ENCODE measurements around the gene UNC5C. TPM values are rescaled to one million over a fixed set of nuclear protein-coding genes. Genes with fewer than 3 reads are reported as not detected.

The UNC5C gene
- total and polyA plus RNA-seq, 10 of the 15 experiments (the other 5 are each of a cell fraction or from before 2014, with no cell fraction given), result 0.02 to 2.0 (median 0.15) TPM; not detected in 1

DNA sequence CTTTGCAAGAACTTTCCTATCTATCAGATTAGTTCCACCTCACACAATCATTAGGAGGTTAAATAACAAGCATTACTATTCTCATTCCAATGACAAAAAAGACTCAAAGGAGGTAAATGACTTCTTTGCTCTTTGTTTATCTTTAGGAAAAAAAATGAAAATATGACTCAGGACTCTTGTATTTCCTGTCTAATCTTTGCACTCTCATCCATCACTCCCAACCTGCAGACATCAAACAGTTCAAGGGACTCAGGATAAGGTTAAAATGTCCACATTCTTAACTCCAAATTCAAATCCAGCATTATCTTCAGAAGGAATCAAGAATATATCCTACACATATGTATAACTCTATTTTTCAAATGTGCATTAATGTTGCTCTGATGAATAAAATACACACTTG is 139.6 kb downstream of the UNC5C start:
- Histone ChIP-seq H3K79me2 (ENCODE audit: control insufficient read depth, insufficient read depth, low read length) (no peaks in the 10 kb centered on the region), H3K9ac (ENCODE audit: control insufficient read depth, insufficient read depth, low read length) (no peak overlapping the region), H3K36me3 (ENCODE audit: control insufficient read depth in 2 of 2, insufficient read depth in 2 of 2, low read length in 1 of 2) (no peaks in the 10 kb centered on the region), H3K27me3 (replicated peaks in 1 of 2; ENCODE audit: control insufficient read depth in 2 of 2, insufficient read depth in 2 of 2, low read length in 1 of 2) (no peaks in the 10 kb centered on the region), H4K20me1 (ENCODE audit: control insufficient read depth, insufficient read depth) (no peaks in the 10 kb centered on the region), H2AFZ (ENCODE audit: control insufficient read depth, low read depth, low read length) (no peak overlapping the region), H3K9me3 (replicated peaks; ENCODE audit: control insufficient read depth, insufficient read depth, low read length) (no peaks in the 10 kb centered on the region), H3K4me1 (ENCODE audit: control insufficient read depth, insufficient read depth, low read length) (no peaks in the 10 kb centered on the region), H3K27ac (ENCODE audit: control insufficient read depth, insufficient read depth) (no peak overlapping the region), H3K4me2 (ENCODE audit: control insufficient read depth, insufficient read depth) (no peak overlapping the region), H3K4me3 (no peak overlapping the region)
- in situ Hi-C loops (cut with MboI) (no loop called here), intact Hi-C loops (cut with micrococcal nuclease; ENCODE audit: unreplicated experiment) (no loop called here)
- TF ChIP-seq CHD2 (IDR thresholded peaks at IDR 0.05; ENCODE audit: borderline replicate concordance, low read depth, low read length), result no peak
- ATAC-seq (no peak), FAIRE-seq (no peak), DNase-seq (ENCODE audit: low read depth, low spot score) (no peak)
- no TSS peak for BruUV-seq (replicated peaks)
- POLR2A ChIA-PET, result no interaction called here
- RAD21 ChIA-PET (ENCODE audit: unreplicated experiment), result no interaction called here
- CTCF ChIA-PET, result no interaction called here
- SMC1A ChIA-PET (ENCODE audit: uncharacterized antibody, unreplicated experiment), result no interaction called here

- ATAC-seq (no peak), FAIRE-seq (no peak), DNase-seq (ENCODE audit: low read depth, low spot score) (no peak)
- ChIA-PET CTCF (interaction anchor here (1.2 to 1.6 kb wide), 3 partner anchors 10 to 14 kb away, joined by 3 to 4 read pairs (median 3); no protein-coding TSS in a partner anchor), POLR2A (no interaction called here), SMC1A (ENCODE audit: uncharacterized antibody, unreplicated experiment) (no interaction called here), RAD21 (ENCODE audit: unreplicated experiment) (no interaction called here)
- in situ Hi-C loops (cut with MboI), result no loop called here
- H2AFZ ChIP-seq (ENCODE audit: control insufficient read depth, low read depth, low read length), result no peak overlapping the region
- no peaks in the 10 kb centered on the region for H3K79me2 ChIP-seq (ENCODE audit: control insufficient read depth, insufficient read depth, low read length)
- no peaks in the 10 kb centered on the region for H3K9me3 ChIP-seq (replicated peaks; ENCODE audit: control insufficient read depth, insufficient read depth, low read length)
- H3K4me3 ChIP-seq, result no peak overlapping the region
- no peaks in the 10 kb centered on the region for H3K4me1 ChIP-seq (ENCODE audit: control insufficient read depth, insufficient read depth, low read length)
- H3K9ac ChIP-seq (ENCODE audit: control insufficient read depth, insufficient read depth, low read length), result no peak overlapping the region
- intact Hi-C loops (cut with micrococcal nuclease; ENCODE audit: unreplicated experiment), result no loop called here
- no peaks in the 10 kb centered on the region for H4K20me1 ChIP-seq (ENCODE audit: control insufficient read depth, insufficient read depth)
- H3K36me3 ChIP-seq (ENCODE audit: control insufficient read depth in 2 of 2, insufficient read depth in 2 of 2, low read length in 1 of 2), result no peaks in the 10 kb centered on the region
- no TSS peak for BruUV-seq (replicated peaks)
- no peak overlapping the region for H3K4me2 ChIP-seq (ENCODE audit: control insufficient read depth, insufficient read depth)
- no peaks in the 10 kb centered on the region for H3K27me3 ChIP-seq (replicated peaks in 1 of 2; ENCODE audit: control insufficient read depth in 2 of 2, insufficient read depth in 2 of 2, low read length in 1 of 2)
- H3K27ac ChIP-seq (ENCODE audit: control insufficient read depth, insufficient read depth), result no peak overlapping the region
- no peak for TF ChIP-seq TARDBP (IDR thresholded peaks at IDR 0.05; ENCODE audit: borderline replicate concordance)
- TF ChIP-seq RELB (IDR thresholded peaks at IDR 0.05; ENCODE audit: low read depth), result no peak
- TF ChIP-seq, protein P1, sequence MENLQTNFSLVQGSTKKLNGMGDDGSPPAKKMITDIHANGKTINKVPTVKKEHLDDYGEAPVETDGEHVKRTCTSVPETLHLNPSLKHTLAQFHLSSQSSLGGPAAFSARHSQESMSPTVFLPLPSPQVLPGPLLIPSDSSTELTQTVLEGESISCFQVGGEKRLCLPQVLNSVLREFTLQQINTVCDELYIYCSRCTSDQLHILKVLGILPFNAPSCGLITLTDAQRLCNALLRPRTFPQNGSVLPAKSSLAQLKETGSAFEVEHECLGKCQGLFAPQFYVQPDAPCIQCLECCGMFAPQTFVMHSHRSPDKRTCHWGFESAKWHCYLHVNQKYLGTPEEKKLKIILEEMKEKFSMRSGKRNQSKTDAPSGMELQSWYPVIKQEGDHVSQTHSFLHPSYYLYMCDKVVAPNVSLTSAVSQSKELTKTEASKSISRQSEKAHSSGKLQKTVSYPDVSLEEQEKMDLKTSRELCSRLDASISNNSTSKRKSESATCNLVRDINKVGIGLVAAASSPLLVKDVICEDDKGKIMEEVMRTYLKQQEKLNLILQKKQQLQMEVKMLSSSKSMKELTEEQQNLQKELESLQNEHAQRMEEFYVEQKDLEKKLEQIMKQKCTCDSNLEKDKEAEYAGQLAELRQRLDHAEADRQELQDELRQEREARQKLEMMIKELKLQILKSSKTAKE (IDR thresholded peaks at IDR 0.05; ENCODE audit: low read depth, poor library complexity, severe bottlenecking), result no peak
- no peak for TF ChIP-seq YY1 (IDR thresholded peaks at IDR 0.05; ENCODE audit: low read depth, low read length)
- no peak for TF ChIP-seq BCL3 (IDR thresholded peaks at IDR 0.05; ENCODE audit: borderline replicate concordance, insufficient read depth, low read depth, low read length, poor library complexity, severe bottlenecking)
- TF ChIP-seq SMAD1 (IDR thresholded peaks at IDR 0.05; ENCODE audit: low read depth, partially characterized antibody), result no peak
- TF ChIP-seq BCLAF1 (IDR thresholded peaks at IDR 0.05), result no peak
- TF ChIP-seq CBX3 (IDR thresholded peaks at IDR 0.05; ENCODE audit: borderline replicate concordance, low read depth), result no peak
- no peak for TF ChIP-seq PAX8 (IDR thresholded peaks at IDR 0.05)
These were observed 146.5 kb downstream of the UNC5C start for GRCh38 chr4:95402299-95402698.

Data from GM12878 (cell line).